Large intestine (tissue), 3 donors: ENCODE data around the gene CFHR5. TPM values are rescaled to one million over a fixed set of nuclear protein-coding genes. Genes with fewer than 3 reads are reported as not detected.
"Not testable (repeated sequence)": the region's sequence is repeated elsewhere in the genome, so short reads cannot be mapped to it uniquely, and the experiment has no call there.

Experiments used
- DNase-seq, 2 donors: peaks; one replicate each; pipeline versions ENCODE4 v3.0.0 to v3.0.0-alpha.2; 2013
- H3K27ac ChIP-seq: one replicate; pipeline ENCODE4 v1.5.1; 2013; ENCODE audit warnings: low read length
- H3K27me3 ChIP-seq: 2 replicates; pipeline ENCODE4 v1.6.1; 2013; ENCODE audit warnings: low read length; ENCODE audit not compliant: control insufficient read depth, insufficient read depth
- H3K36me3 ChIP-seq: 2 replicates; pipeline ENCODE4 v1.6.1; 2013; ENCODE audit warnings: low read length; ENCODE audit not compliant: control insufficient read depth, insufficient read depth
- H3K4me1 ChIP-seq: one replicate; pipeline ENCODE4 v1.6.1; 2013; ENCODE audit warnings: low read length; ENCODE audit not compliant: control insufficient read depth, insufficient read depth
- H3K4me3 ChIP-seq: one replicate; pipeline ENCODE4 v1.5.1; 2013; ENCODE audit warnings: low read length
- H3K9me3 ChIP-seq: one replicate; pipeline ENCODE4 v1.6.1; 2013; ENCODE audit warnings: mild to moderate bottlenecking, low read depth, low read length, moderate library complexity; ENCODE audit not compliant: control insufficient read depth
- WGBS: methylation state at CpG from one replicate; pipeline ENCODE4 v1.1.5; 2013; ENCODE audit warnings: low lambda C conversion rate; ENCODE audit not compliant: insufficient coverage; 5-methylcytosine and 5-hydroxymethylcytosine counted together
- polyA plus RNA-seq: library from polyadenylated mRNA; unstranded; fragments of 120-200 nt; gene quantifications from one replicate; pipeline ENCODE4 v1.2.1, GENCODE V29; 2013

The CFHR5 gene
- polyA plus RNA-seq, 1 donor, result not detected

DNA sequence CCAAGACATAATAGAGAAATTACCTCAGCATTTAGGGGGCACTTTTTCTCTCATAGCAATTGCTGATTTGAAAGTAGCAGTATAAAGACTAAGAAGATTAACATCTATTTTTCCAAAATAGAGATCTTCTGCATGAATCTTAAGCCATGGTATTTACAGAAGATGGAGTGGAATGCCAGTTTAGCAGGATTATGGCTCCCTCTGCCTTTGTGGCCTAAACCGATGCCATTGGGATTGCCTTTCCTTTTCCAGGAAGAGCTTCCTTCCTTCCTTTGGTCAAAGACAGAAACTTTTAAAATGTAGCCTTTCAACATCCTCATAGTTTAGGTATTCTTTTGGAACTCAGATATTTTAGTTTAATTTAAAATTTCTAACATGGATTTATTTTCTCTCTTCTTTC is 39.4 kb downstream of the CFHR5 start:
- no peaks in the 10 kb centered on the region for H3K27me3 ChIP-seq
- WGBS, result no CpG with 5 or more reads among the region's 1 CpG
- no peaks in the 10 kb centered on the region for H3K4me1 ChIP-seq
- no peak overlapping the region for H3K27ac ChIP-seq
- no peaks in the 10 kb centered on the region for H3K9me3 ChIP-seq
- DNase-seq, result no peak
- no peak overlapping the region for H3K4me3 ChIP-seq
- H3K36me3 ChIP-seq, result no peaks in the 10 kb centered on the region

DNA sequence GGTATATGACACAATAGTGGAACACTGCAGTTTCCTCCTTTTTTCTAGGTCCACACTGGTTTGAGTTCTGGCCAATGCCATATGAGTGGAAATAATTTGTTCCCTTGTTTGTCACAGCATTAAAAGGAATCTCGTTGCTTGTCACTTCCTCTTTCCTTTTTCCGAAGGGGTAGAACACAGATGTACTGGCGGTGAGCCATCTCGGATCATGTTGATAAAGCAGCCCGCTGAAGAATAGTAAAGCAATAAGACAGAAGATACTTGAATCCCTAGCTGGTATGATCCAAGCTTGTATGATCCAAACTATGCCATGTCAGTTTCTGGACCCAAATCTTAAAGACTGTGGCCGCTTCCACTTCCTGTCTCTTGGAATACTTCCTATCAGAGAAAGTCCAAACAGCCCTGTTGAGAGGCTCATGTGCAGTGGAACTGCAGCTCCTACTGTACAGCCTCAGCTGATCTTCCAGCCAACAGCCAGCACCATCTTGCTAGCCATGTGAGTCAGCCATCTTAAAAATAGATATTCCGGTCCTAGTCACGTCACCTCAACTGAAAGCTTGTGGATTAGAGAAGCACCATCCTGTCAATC is 40.3 kb downstream of the CFHR5 start:
- H3K27me3 ChIP-seq, result no peaks in the 10 kb centered on the region
- 100% methylated on average over 2 of the region's 8 CpGs for WGBS
- H3K9me3 ChIP-seq, result no peaks in the 10 kb centered on the region
- no peaks in the 10 kb centered on the region for H3K36me3 ChIP-seq
- no peak overlapping the region for H3K27ac ChIP-seq
- no peak for DNase-seq
- no peaks in the 10 kb centered on the region for H3K4me1 ChIP-seq
- H3K4me3 ChIP-seq, result no peak overlapping the region

DNA sequence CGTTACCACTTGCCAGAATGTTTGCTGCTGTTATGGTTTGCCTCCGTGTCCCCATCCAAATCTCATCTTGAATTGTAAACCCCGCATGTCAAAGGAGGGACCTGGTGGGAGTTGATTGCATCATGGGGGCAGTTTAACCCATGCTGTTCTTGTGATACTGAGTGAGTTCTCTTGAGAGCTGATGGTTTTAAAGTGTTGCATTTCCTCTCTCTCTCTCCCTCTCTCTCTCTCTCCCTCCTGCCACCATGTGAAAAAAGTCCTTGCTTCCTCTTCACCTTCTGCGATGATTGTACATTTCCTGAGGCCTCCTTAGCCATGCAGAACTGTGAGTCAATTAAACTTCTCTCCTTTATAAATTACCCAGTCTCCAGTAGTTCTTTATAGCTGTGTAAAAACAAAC is 44.4 kb downstream of the CFHR5 start:
- H3K4me3 ChIP-seq, result no peak overlapping the region
- H3K27me3 ChIP-seq, result no peaks in the 10 kb centered on the region
- 78% methylated on average over 1 of the region's 4 CpGs for WGBS
- DNase-seq, result no peak
- no peaks in the 10 kb centered on the region for H3K9me3 ChIP-seq
- no peaks in the 10 kb centered on the region for H3K4me1 ChIP-seq
- no peaks in the 10 kb centered on the region for H3K36me3 ChIP-seq
- no peak overlapping the region for H3K27ac ChIP-seq

DNA sequence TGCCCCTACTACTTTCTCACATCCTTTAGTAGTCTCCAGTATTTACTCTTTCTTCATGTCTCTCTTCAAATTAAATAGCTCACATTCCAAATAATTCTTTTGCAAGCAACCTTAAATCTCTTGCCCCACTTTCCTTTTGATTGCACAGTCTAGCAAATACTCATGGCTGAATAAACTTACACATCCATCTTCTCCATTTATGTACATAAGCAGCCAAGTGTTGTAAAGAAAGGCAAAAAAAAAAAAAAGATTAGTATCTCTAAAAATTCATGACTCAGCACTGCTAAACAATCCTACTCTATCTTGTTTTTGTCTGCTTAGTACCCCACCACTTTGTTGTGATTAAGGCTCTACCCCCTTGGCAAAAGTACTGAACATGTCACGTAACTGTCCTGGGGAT is 47.1 kb downstream of the CFHR5 start:
- no peaks in the 10 kb centered on the region for H3K27me3 ChIP-seq
- H3K9me3 ChIP-seq, result no peaks in the 10 kb centered on the region
- no CpG with 5 or more reads among the region's 1 CpG for WGBS
- H3K36me3 ChIP-seq, result no peaks in the 10 kb centered on the region
- H3K27ac ChIP-seq, result no peak overlapping the region
- no peaks in the 10 kb centered on the region for H3K4me1 ChIP-seq
- H3K4me3 ChIP-seq, result no peak overlapping the region
- DNase-seq, result no peak

DNA sequence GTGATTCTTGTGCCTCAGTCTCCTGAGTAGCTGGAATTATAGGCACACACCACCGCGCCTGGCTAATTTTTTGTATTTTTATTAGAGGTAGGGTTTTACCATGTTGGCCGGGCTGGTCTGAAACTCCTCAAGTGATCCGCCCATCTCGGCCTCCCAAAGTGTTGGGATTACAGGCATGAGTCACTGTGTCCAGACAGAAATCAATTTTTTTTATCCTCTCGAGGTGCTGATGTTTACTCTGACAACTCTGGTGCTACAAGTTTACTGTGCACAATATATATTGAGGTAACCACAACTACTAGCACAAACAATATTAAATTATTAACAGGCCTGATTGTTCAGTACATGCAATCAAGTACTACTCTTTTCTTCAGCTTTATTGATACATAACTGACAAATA is 50.0 kb downstream of the CFHR5 start:
- WGBS, result no CpG with 5 or more reads among the region's 6 CpGs
- H3K36me3 ChIP-seq, result no peaks in the 10 kb centered on the region
- H3K9me3 ChIP-seq, result no peaks in the 10 kb centered on the region
- no peak for DNase-seq
- no peak overlapping the region for H3K27ac ChIP-seq
- no peaks in the 10 kb centered on the region for H3K4me1 ChIP-seq
- no peaks in the 10 kb centered on the region for H3K27me3 ChIP-seq
- H3K4me3 ChIP-seq, result no peak overlapping the region

DNA sequence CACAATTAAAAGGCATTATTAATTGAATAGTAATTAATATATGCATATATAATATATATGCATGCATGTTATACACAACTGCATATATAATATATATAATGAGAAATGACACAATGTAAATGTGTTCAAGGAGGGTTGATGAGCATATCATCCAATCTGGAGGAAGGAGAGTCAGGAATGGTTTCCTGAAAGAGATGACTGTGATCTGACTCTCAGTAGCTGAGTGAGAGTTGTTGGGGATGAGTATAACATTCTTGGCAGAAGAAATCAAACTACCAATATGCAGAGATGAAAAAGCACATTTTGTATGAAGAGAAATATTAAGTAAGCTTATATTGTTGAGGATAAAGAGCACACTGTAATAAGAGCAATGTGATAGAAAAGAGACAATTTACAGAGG is 52.4 kb downstream of the CFHR5 start:
- no peak for DNase-seq

DNA sequence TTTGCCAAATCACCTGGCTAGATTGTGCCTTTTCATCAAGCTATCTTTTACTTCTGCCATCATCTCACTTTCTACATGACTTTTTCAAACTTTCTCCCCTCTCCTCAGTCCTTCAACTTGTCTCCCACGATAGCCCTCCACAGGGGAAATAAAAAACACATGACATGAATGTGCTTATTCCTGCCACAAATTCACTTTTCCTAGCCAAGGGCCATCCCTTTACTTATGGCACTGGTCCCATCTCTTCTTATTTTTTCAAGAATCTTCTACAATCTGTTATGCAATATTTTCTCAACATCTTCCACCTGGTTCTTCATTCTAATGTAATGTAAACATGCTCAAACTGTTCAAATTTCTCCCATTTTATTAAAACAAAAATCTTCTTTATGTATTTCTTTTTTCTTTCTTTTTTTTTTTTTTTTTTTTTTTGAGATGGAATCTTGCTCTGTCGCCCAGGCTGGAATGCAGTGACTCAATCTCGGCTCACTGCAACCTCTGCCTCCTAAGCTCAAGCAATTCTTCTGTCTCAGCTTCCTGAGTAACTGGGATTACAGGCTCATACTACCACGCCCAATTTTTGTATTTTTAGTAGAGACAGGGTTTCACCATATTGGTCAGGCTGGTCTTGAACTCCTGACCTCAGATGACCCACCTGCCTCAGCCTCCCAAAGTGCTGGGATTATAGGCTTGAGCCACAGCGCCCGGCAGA is 57.4 kb downstream of the CFHR5 start:
- not testable (repeated sequence) for H3K27ac ChIP-seq, H3K27me3 ChIP-seq, H3K4me3 ChIP-seq, DNase-seq, H3K36me3 ChIP-seq, H3K4me1 ChIP-seq, H3K9me3 ChIP-seq
- WGBS, result 100% methylated on average over 1 of the region's 6 CpGs

More for the DNA sequence above, 52.4 kb downstream of the CFHR5 start:
- Histone ChIP-seq H3K27ac (no peak overlapping the region), H3K4me3 (no peak overlapping the region), H3K4me1 (no peaks in the 10 kb centered on the region), H3K9me3 (no peaks in the 10 kb centered on the region), H3K27me3 (no peaks in the 10 kb centered on the region), H3K36me3 (no peaks in the 10 kb centered on the region)

DNA sequence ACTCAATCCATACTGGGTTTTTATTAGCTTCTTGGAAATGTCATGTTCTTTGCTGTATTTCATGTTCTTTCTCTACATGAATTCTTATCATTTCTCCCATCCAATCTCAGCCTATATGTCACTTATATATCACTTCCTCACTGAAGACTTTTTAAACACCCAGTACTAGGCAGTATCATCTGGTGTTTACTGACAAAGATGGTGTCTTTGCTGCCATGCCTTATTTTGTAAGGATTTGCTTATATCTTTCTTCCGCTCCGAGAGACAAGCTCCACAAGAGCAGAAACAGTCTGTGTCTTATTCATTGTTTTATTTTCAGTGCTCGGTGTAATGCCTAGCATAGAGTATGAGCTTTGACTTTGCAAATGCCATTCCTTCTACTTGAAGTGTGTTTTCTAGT is 59.5 kb downstream of the CFHR5 start:
- Histone ChIP-seq H3K9me3 (no peaks in the 10 kb centered on the region), H3K27me3 (no peaks in the 10 kb centered on the region), H3K36me3 (no peaks in the 10 kb centered on the region), H3K27ac (no peak overlapping the region), H3K4me1 (no peaks in the 10 kb centered on the region), H3K4me3 (no peak overlapping the region)
- DNase-seq, result no peak
- 100% methylated on average over 1 of the region's 3 CpGs for WGBS

DNA sequence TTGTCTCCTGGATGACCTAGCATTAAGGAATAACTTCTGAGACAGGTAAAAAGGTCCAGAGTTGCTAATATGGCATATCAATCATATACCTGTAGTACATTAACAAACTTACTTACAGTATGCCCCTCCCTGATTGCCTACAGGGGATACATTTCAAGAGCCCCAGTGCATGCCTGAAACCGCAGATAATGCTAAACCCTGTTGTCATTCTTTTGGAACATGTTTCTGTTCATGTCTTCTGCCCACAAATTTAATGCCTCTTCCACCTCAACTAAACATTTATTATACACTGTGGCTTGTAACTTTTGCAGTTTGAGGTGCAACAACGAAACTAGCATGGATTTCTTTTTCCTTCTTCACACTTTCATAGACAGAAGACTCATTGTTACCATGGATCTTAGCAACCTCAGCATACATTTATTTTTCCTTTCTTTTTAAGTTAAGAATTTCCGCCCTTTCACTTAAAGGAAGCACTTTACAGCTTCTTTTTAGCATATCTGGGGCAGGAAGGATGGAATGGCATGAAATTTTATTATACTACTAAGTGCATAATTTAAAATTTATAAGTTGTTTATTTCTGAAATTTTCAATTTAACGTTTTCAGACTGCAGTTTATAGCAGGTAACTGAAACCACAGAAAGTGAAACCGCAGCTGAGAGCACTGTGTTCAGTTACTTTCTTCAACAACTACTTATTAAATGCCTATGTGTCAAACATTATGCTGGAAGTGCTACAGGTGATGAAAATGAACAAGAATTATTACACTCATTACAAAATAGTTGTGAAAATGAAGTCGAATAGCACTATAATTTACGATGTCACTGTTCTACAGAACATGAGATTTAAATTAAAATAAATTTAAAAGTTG is 64.4 kb downstream of the CFHR5 start:
- WGBS, result 81% methylated on average over 5 of the region's 7 CpGs
- Histone ChIP-seq H3K27ac (no peak overlapping the region), H3K4me1 (no peaks in the 10 kb centered on the region), H3K36me3 (no peaks in the 10 kb centered on the region), H3K4me3 (no peak overlapping the region), H3K27me3 (no peaks in the 10 kb centered on the region), H3K9me3 (no peaks in the 10 kb centered on the region)
- DNase-seq, result no peak

DNA sequence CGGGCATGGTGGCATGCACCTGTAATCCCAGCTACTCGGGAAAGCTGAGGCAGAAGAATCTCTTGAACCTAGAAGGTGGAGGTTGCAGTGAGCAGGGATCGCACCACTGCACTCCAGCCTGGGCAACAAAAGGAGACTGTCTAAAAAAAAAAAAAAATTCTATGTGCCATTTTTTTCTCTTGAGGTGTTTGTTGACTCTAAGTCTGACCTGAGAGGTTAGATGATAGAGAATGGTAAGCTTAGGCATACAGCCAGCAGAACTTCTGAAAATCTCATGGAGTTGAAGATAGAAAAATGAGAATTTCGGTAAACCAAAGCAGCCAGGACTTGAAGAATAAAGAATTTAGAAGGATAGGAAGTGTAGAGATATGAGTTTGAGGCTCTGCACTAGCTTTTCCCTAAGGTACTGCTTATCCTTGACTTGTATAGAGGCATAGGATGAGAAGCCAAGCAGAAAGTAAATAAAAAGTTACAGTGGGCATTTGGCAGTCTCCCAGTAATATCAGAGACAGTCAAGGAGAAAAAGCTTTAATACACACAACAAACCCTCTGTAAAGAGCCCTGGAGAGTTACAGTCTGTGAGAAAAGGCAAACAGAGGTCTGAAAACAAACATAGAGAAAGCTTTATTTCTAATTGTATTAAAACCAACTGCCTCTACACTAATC is 65.5 kb downstream of the CFHR5 start:
- no peak overlapping the region for H3K27ac ChIP-seq
- H3K4me3 ChIP-seq, result no peak overlapping the region
- 50% methylated on average over 1 of the region's 4 CpGs for WGBS
- H3K36me3 ChIP-seq, result no peaks in the 10 kb centered on the region
- no peaks in the 10 kb centered on the region for H3K27me3 ChIP-seq
- no peaks in the 10 kb centered on the region for H3K4me1 ChIP-seq
- DNase-seq, result no peak
- H3K9me3 ChIP-seq, result no peaks in the 10 kb centered on the region
